ENCODE data around the gene NAA15. TPM values are rescaled to one million over a fixed set of nuclear protein-coding genes. Genes with fewer than 3 reads are reported as not detected.
"Not testable (repeated sequence)": the region's sequence is repeated elsewhere in the genome, so short reads cannot be mapped to it uniquely, and the experiment has no call there.

The NAA15 gene
- total RNA-seq, result 35.6 TPM

- peak; percentile 97 for DNase-seq
Measured at GRCh38 chr4:139301113-139301820, at the start of gene NAA15. Gene NAA15 (plus strand): TSS chr4:139301505. CDS start chr4:139301778, 273 bp downstream.

- no peak for DNase-seq
Measured at GRCh38 chr4:139253046-139253445, 48.3 kb upstream of the NAA15 start.

GRCh38 chr4:139253713-139254112 lies 47.6 kb upstream of the NAA15 start:
- no peak for DNase-seq

- not testable (repeated sequence) for DNase-seq
Measured at GRCh38 chr4:139255581-139255980, 45.7 kb upstream of the NAA15 start.

- no peak for DNase-seq
Measured at GRCh38 chr4:139256349-139256748, 45.0 kb upstream of the NAA15 start.

- no peak for DNase-seq
Measured at GRCh38 chr4:139265654-139266053, 35.7 kb upstream of the NAA15 start.

- no peak for DNase-seq
Measured at GRCh38 chr4:139266208-139266582, 35.1 kb upstream of the NAA15 start.

- no peak for DNase-seq
Measured at GRCh38 chr4:139266583-139267257, 34.6 kb upstream of the NAA15 start.

GRCh38 chr4:139267301-139267700 lies 34.0 kb upstream of the NAA15 start:
- DNase-seq, result no peak

GRCh38 chr4:139273835-139274234 lies 27.5 kb upstream of the NAA15 start:
- no peak for DNase-seq

GRCh38 chr4:139274790-139275189 lies 26.5 kb upstream of the NAA15 start:
- DNase-seq, result no peak

- DNase-seq, result no peak
Measured at GRCh38 chr4:139275281-139275735, 26.0 kb upstream of the NAA15 start.

- no peak for DNase-seq
Measured at GRCh38 chr4:139278485-139278884, 22.8 kb upstream of the NAA15 start.

GRCh38 chr4:139278912-139279759 lies 22.2 kb upstream of the NAA15 start:
- DNase-seq, result no peak

- no peak for DNase-seq
Measured at GRCh38 chr4:139279760-139280620, 21.3 kb upstream of the NAA15 start, which contains the start of gene MGARP. Gene MGARP (minus strand): TSS chr4:139280225. CDS start chr4:139280158, 67 bp downstream.

GRCh38 chr4:139282065-139282720 lies 19.1 kb upstream of the NAA15 start:
- DNase-seq, result no peak

- no peak for DNase-seq
Measured at GRCh38 chr4:139282721-139283075, 18.6 kb upstream of the NAA15 start.

GRCh38 chr4:139286186-139286698 lies 15.1 kb upstream of the NAA15 start:
- no peak for DNase-seq

GRCh38 chr4:139295206-139295941 lies 5.9 kb upstream of the NAA15 start:
- peak; percentile 91 for DNase-seq

GRCh38 chr4:139295942-139296299 lies 5.4 kb upstream of the NAA15 start:
- no peak for DNase-seq
